Cardiac atrium fibroblast (primary cell): ENCODE data around the gene CTDSP1. TPM values are rescaled to one million over a fixed set of nuclear protein-coding genes. Genes with fewer than 3 reads are reported as not detected.

ENCODE experiments used
- total RNA-seq: library from RNA; depleted of rRNA; stranded (reverse); fragments of >200 nt; gene quantifications from 2 replicates; pipeline ENCODE4 v1.2.3, GENCODE V29; 2015

Gene CTDSP1
- 87.0 and 94.2 TPM in 2 replicates for total RNA-seq

GRCh38 chr2:218399391-218400166 lies at the start of gene CTDSP1:
CTDSP1 (plus strand) TSS chr2:218399868; CDS start chr2:218400091, 223 bp downstream.

GRCh38 chr2:218381916-218382366 lies 17.7 kb upstream of the CTDSP1 start, which contains the start of gene SLC11A1:
SLC11A1 (plus strand) TSS chr2:218382273; CDS start chr2:218382369, 96 bp downstream.

GRCh38 chr2:218418717-218419458 lies 19.2 kb downstream of the CTDSP1 start, which contains the start of gene VIL1:
VIL1 (plus strand) TSS chr2:218419123; CDS start chr2:218423779, 4,656 bp downstream.

Other genes with a start within 250 kb of the CTDSP1 start
- not detected in 2 replicates for gene CXCR1, start 232.9 kb upstream of the CTDSP1 start, total RNA-seq
- gene ARPC2, start 182.7 kb upstream of the CTDSP1 start, total RNA-seq: 444 and 448 TPM in 2 replicates
- not detected in 2 replicates for gene GPBAR1, start 138.9 kb upstream of the CTDSP1 start, total RNA-seq
- gene AAMP, start 129.7 kb upstream of the CTDSP1 start, total RNA-seq: 86.7 and 116 TPM in 2 replicates
- 32.9 and 36.3 TPM in 2 replicates for gene PNKD, start 129.3 kb upstream of the CTDSP1 start, total RNA-seq
- gene TMBIM1, start 107.4 kb upstream of the CTDSP1 start, total RNA-seq: 109 and 139 TPM in 2 replicates
- not detected in 2 replicates for gene CATIP, start 43.0 kb upstream of the CTDSP1 start, total RNA-seq
- gene SLC11A1, start 17.6 kb upstream of the CTDSP1 start, total RNA-seq: under 0.01 TPM in 2 replicates
- gene VIL1, start 19.3 kb downstream of the CTDSP1 start, total RNA-seq: not detected in 2 replicates
- gene USP37, start 168.5 kb downstream of the CTDSP1 start, total RNA-seq: 4.2 and 6.5 TPM in 2 replicates
- gene CNOT9, start 169.0 kb downstream of the CTDSP1 start, total RNA-seq: 38.5 and 49.6 TPM in 2 replicates
- gene PLCD4, start 208.0 kb downstream of the CTDSP1 start, total RNA-seq: 0.49 and 1.3 TPM in 2 replicates